Activated CD4-positive, alpha-beta T cell treated with anti-CD3 and anti-CD28 coated beads for 36 hours (primary cell): Measurements from ENCODE around the gene LHPP. TPM values are rescaled to one million over a fixed set of nuclear protein-coding genes. Genes with fewer than 3 reads are reported as not detected.

ENCODE experiments used
- ATAC-seq: fragments of 200-7000 bp; cut with Tn5 transposase; one replicate; pipeline ENCODE4 v1.10.0; 2021; ENCODE audit warnings: mild to moderate bottlenecking, moderate library complexity
- CTCF ChIA-PET: fragments of 350-600 bp; sonication (Branson Sonifier 250); formaldehyde crosslinking; loops from one replicate; lab custom pipeline; 2021; ENCODE audit warnings: antibody characterized with exemption; lab: Charles Lee
- POLR2A ChIA-PET: fragments of 350-600 bp; sonication (Branson Sonifier 250); formaldehyde crosslinking; loops from one replicate; lab custom pipeline; 2021; ENCODE audit warnings: antibody characterized with exemption, inconsistent platforms; lab: Charles Lee
- DNase-seq: peaks from one replicate; pipeline ENCODE4 v3.0.0-alpha.2; 2020
- H3K27ac Mint-ChIP-seq: one replicate; pipeline ENCODE4 v1.8.0; 2021; ENCODE audit warnings: mixed read lengths
- H3K27me3 Mint-ChIP-seq: one replicate; pipeline ENCODE4 v1.8.0; 2021; ENCODE audit warnings: mixed read lengths
- H3K36me3 Mint-ChIP-seq: one replicate; pipeline ENCODE4 v1.8.0; 2021; ENCODE audit warnings: low read depth, mixed read lengths
- H3K4me1 Mint-ChIP-seq: one replicate; pipeline ENCODE4 v1.8.0; 2021; ENCODE audit warnings: mixed read lengths
- H3K4me3 Mint-ChIP-seq: one replicate; pipeline ENCODE4 v1.8.0; 2021; ENCODE audit warnings: mild to moderate bottlenecking, moderate library complexity, mixed read lengths
- H3K9me3 Mint-ChIP-seq: one replicate; pipeline ENCODE4 v1.8.0; 2021; ENCODE audit warnings: low read depth, mixed read lengths
- intact Hi-C, 2 experiments: fragments of 100-400 bp; cut with DNase I in 1 of 2; cut with micrococcal nuclease in 1 of 2; formaldehyde crosslinking; loops; one replicate each; pipeline versions ENCODE4 v1.14.2 to v1.15.1; 2022 to 2024; cut with DNase I, micrococcal nuclease
- total RNA-seq, 2 experiments: library from RNA; stranded (reverse); gene quantifications; one replicate each; pipeline ENCODE4 v1.2.3, GENCODE V29; 2021

LHPP gene
- total RNA-seq, 2 experiments from 2014 or later, result 11.5 to 14.0 TPM

DNA sequence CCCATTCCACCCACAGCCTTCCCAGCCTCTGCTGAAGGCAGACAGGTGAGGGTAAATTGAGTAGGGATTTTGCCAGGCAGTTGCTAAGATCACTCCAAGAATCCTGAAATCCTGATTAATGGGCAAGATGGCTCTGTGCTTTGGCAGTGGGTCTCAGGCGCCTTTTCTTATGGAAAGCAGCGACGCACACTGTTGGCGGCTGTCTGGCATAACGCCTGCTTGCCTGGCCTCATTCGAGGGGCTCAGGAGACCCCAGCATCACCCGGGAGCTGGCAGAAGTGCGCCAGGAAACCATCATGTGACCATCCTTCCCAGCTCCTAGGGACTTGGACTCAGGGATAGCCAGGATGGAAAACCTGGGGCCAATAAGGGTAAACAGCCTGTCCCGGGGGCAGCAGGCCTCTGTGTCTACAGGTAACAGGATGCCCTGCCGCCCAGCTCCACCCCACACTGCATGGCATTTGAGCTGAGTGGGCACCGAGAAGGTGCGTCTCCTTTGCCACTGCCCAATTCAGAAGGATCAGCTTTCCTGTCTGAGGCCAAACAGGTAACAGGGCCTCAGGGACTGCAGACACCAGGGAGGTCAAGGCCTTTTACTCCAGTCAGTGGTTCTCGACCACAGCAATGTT, 184.0 kb downstream of the LHPP start:
- H3K9me3 Mint-ChIP-seq, result no peaks in the 10 kb centered on the region
- H3K36me3 Mint-ChIP-seq, result no peaks in the 10 kb centered on the region
- POLR2A ChIA-PET, result no interaction called here
- H3K27me3 Mint-ChIP-seq, result no peaks in the 10 kb centered on the region
- ATAC-seq (no peak), DNase-seq (no peak)
- H3K27ac Mint-ChIP-seq, result no peak overlapping the region
- peaks cover 76% of the 10 kb centered on the region for H3K4me1 Mint-ChIP-seq
- CTCF ChIA-PET, result interaction anchor here (0.5 to 2.2 kb wide), 4 partner anchors 13 to 73 kb away, joined by 3 to 6 read pairs (median 5); no protein-coding TSS in a partner anchor
- no peak overlapping the region for H3K4me3 Mint-ChIP-seq
- intact Hi-C loops, result no loop called here

DNA sequence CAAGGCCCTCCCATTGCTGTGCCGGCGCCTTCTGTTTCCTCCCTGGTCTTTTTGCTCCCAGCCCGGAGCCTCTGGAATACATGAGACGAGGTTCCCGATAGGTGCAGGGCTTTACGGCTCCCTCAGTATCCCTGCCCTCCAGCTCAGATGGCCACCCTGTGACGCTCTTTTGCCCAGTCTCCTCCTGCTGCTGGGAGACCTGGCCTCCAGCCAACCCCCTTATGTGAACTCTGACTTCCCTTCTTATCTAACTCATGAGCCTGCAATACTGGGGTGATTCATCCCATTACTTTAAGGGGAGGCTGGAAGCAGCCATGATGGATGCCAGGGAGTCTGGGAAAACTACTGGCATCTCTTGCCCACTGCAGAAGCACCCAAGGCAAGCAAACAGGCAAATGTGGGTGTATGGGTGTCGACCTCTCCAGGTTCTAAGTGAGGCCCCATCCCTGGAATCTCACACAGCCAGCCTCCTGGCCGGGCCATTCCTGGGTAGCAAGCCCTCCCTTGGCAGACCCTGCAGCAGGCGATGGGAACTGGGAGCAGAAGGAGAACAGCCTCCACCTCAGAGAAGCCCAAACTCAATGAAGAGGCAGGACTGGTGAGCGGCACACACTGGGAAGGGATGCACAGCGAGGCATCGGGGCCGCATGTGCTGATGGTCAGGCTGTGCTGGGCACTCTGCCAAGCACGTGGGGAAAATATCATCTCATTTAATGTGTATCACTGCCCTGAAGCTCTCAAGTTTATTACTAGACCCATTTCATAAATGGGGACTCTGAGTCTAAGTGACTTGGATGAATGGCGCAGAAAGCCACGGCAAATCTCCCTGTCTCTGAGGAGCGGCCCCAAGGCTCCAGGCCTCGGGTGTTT, 185.1 kb downstream of the LHPP start:
- Mint-ChIP-seq H3K4me1 (peaks cover 76% of the 10 kb centered on the region), H3K27me3 (no peaks in the 10 kb centered on the region), H3K4me3 (no peak overlapping the region), H3K36me3 (no peaks in the 10 kb centered on the region), H3K27ac (peak overlapping the region; percentile 85), H3K9me3 (no peaks in the 10 kb centered on the region)
- DNase-seq, result no peak
- POLR2A ChIA-PET, result no interaction called here
- CTCF ChIA-PET, result interaction anchor here (0.6 to 3.0 kb wide), 12 partner anchors 12 to 94 kb away, joined by 3 to 28 read pairs (median 4); no protein-coding TSS in a partner anchor
- intact Hi-C loops, result no loop called here
- ATAC-seq, result no peak

DNA sequence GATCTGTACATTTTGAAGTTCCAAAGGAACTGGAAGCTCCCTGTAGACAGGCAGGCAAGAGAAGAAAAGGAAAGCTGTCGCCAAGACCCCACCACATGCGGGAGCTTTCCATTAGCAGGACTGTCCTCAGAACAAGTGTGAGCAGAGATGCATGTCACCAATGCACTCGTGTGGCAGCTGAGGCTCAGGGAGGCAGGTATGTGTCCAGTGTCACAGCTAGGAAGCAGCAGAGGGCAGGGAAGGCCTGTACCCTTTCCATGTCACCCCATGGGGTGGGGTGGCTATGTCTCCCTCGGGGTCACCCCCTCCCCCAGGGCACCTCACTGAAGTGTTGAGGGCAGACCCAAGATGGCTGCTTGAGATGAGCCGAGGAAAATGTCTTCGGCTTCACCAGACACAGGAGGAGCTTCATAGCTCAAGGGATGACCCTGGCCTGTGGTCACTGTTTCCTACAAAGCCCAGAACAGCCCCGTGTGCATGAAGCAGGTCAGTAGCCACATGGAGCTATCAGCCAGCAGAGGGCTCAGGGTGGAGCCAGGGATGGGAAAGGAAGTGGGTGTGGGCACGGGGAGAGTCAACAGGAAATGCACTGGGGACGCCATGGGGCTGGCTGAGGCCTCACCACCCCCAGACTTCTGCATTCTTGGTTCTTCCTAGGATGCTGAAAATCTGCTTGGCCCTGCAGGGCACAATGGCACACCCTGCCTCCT, 186.0 kb downstream of the LHPP start:
- H3K27ac Mint-ChIP-seq, result peak overlapping the region; percentile 85
- ATAC-seq, result peak; percentile 74
- H3K36me3 Mint-ChIP-seq, result no peaks in the 10 kb centered on the region
- H3K9me3 Mint-ChIP-seq, result no peaks in the 10 kb centered on the region
- DNase-seq, result peak; percentile 80
- no peaks in the 10 kb centered on the region for H3K27me3 Mint-ChIP-seq
- intact Hi-C loops, result loop anchor here (1.0 to 2.0 kb wide), 4 partner anchors 41 to 93 kb away; no protein-coding TSS in a partner anchor
- H3K4me1 Mint-ChIP-seq, result peaks cover 75% of the 10 kb centered on the region
- peak overlapping the region; percentile 40 for H3K4me3 Mint-ChIP-seq
- ChIA-PET CTCF (interaction anchor here (0.6 to 3.0 kb wide), 15 partner anchors 11 to 94 kb away, joined by 3 to 28 read pairs (median 4); no protein-coding TSS in a partner anchor), POLR2A (no interaction called here)

DNA sequence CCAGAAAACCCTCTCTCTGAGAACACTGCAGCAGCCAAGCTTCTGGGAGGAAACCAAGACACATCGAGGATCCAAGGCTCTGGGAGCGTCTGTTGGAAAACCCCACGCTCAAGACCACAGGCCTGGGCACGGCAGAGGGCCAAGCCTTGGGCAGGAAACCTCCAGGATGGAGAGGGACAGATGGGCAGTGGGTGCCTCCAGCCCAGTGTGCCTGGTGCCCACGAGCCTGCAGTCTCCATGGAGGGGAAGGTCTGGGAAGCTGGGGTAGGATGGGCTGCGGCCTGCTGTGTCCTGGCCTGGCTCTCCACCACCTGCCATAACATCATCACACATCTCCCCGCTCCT, 186.5 kb downstream of the LHPP start:
- ChIA-PET POLR2A (interaction anchor here (1.7 kb wide), 1 partner anchor 41 kb away, joined by 7 read pairs; no protein-coding TSS in a partner anchor), CTCF (interaction anchor here (0.6 to 3.0 kb wide), 12 partner anchors 9 to 93 kb away, joined by 3 to 28 read pairs (median 4); no protein-coding TSS in a partner anchor)
- intact Hi-C loops, result loop anchor here (1.0 to 2.0 kb wide), 4 partner anchors 41 to 93 kb away; no protein-coding TSS in a partner anchor
- peak overlapping the region; percentile 85 for H3K27ac Mint-ChIP-seq
- no peaks in the 10 kb centered on the region for H3K9me3 Mint-ChIP-seq
- DNase-seq (no peak), ATAC-seq (no peak)
- no peaks in the 10 kb centered on the region for H3K27me3 Mint-ChIP-seq
- H3K36me3 Mint-ChIP-seq, result no peaks in the 10 kb centered on the region
- H3K4me1 Mint-ChIP-seq, result peaks cover 78% of the 10 kb centered on the region
- peak overlapping the region; percentile 40 for H3K4me3 Mint-ChIP-seq

DNA sequence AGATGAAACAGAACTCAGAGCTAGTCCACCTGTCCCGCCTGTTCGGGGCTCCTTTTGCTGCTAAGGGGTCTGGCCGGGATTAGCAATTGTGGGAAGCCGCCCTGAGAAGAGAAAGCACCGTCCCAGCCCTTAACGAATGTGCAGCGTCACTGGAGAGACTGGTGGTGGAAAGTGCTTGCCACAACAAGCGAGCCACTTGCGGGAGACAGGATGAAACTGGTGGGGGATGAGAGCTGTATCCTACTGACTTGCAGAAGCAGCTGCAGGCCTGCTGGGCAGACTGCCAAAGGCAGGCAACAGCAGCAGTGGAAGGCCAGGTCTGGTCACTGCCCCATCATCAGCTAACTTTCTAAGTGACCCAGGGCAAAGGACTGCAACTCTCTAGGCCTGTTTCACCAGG, 187.1 kb downstream of the LHPP start:
- CTCF ChIA-PET, result interaction anchor here (0.8 to 3.0 kb wide), 13 partner anchors 9 to 100 kb away, joined by 3 to 28 read pairs (median 4); no protein-coding TSS in a partner anchor
- H3K4me3 Mint-ChIP-seq, result no peak overlapping the region
- H3K36me3 Mint-ChIP-seq, result no peaks in the 10 kb centered on the region
- ATAC-seq, result peak; percentile 53
- POLR2A ChIA-PET, result interaction anchor here (0.9 to 1.7 kb wide), 3 partner anchors 40 to 92 kb away, joined by 4 to 7 read pairs (median 5); no protein-coding TSS in a partner anchor
- H3K4me1 Mint-ChIP-seq, result peaks cover 78% of the 10 kb centered on the region
- intact Hi-C loops, result loop anchor here (1.0 to 2.0 kb wide), 4 partner anchors 40 to 92 kb away; no protein-coding TSS in a partner anchor
- DNase-seq, result peak; percentile 73
- H3K9me3 Mint-ChIP-seq, result no peaks in the 10 kb centered on the region
- H3K27ac Mint-ChIP-seq, result peak overlapping the region; percentile 85
- H3K27me3 Mint-ChIP-seq, result no peaks in the 10 kb centered on the region

DNA sequence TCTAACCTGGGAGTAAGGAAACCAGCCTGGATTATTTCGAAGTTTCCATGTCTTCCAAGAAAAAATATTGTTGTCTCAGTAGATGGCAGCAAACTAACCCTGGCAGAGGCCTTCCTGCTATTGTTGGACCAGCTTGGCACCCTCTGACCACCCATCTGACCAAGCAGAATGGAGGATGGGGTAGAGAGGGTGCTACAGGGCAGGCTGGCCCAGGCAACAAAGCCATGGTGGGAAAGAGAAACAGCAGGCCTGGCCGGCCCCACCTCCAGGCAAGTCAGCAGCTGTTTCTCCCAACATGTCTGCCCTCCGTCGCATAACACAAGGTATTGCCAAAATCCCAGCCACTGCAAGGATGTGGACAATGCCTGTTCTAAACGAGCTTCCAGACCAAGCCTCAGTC, 187.6 kb downstream of the LHPP start:
- ChIA-PET POLR2A (interaction anchor here (0.6 to 1.7 kb wide), 4 partner anchors 40 to 92 kb away, joined by 4 to 7 read pairs (median 4); no protein-coding TSS in a partner anchor), CTCF (interaction anchor here (0.7 to 3.0 kb wide), 14 partner anchors 8 to 100 kb away, joined by 3 to 28 read pairs (median 4); no protein-coding TSS in a partner anchor)
- intact Hi-C loops, result loop anchor here (2.0 kb wide), 3 partner anchors 40 to 92 kb away; no protein-coding TSS in a partner anchor
- ATAC-seq (no peak), DNase-seq (no peak)
- Mint-ChIP-seq H3K27me3 (no peaks in the 10 kb centered on the region), H3K4me3 (no peak overlapping the region), H3K9me3 (no peaks in the 10 kb centered on the region), H3K36me3 (no peaks in the 10 kb centered on the region), H3K4me1 (peaks cover 76% of the 10 kb centered on the region), H3K27ac (no peak overlapping the region)

DNA sequence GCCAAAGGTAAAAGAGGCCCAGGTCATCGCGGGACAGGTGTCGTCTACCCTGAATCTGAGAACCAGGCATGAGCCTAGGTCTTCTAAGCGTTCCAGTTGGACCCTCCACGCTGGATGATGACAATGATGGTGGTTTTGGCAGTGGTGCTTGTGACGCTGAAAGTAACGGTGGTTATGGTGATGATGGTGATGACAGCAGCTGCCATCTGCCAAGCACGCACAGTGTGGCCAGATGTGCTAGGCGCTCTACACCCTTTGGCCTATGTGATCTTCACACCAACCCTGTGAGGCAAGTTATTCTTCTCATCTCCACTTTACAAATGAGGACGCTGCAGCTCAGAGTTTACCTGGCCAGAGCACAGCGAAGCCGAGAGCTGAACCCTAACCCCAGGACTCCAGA, 188.6 kb downstream of the LHPP start:
- Mint-ChIP-seq H3K27ac (no peak overlapping the region), H3K9me3 (no peaks in the 10 kb centered on the region), H3K27me3 (no peaks in the 10 kb centered on the region), H3K4me3 (peak overlapping the region; percentile 7), H3K36me3 (no peaks in the 10 kb centered on the region), H3K4me1 (peaks cover 79% of the 10 kb centered on the region)
- DNase-seq, result no peak
- intact Hi-C loops, result loop anchor here (2.0 kb wide), 2 partner anchors 69 to 91 kb away; no protein-coding TSS in a partner anchor
- no peak for ATAC-seq
- ChIA-PET CTCF (interaction anchor here (0.9 to 2.3 kb wide), 4 partner anchors 9 to 99 kb away, joined by 3 to 12 read pairs (median 5); no protein-coding TSS in a partner anchor), POLR2A (interaction anchor here (0.6 kb wide), 1 partner anchor 50 kb away, joined by 3 read pairs; no protein-coding TSS in a partner anchor)

DNA sequence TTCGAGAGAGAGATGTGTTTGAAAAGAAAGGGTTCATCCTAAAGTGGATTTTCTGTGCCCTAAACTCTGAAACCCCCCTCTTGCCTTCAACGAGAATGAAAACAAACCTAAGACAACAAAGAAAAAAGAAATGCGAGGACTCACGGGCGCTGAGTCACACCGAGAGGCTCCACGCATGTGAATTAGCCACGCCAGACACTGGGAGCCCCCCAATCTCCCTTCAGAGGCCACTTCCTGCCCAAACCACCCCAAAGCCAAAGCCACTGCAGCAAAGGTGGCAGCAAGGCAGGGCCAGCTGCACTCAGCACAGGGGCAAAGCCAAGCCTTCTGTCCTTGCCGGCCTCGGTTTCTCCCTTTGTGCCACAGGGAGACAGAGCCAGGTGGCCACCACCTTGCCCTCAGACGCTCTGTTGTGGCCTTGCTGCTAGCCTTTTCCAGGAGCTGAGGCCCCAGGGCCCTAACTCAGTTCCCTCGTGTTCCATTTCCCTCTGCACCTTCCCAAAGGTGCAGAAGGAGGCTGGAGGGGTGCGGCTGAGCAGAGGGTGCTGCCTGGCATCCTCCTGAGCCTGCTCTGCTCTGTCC, 189.3 kb downstream of the LHPP start:
- ChIA-PET POLR2A (no interaction called here), CTCF (interaction anchor here (1.2 to 2.4 kb wide), 4 partner anchors 9 to 91 kb away, joined by 4 to 12 read pairs (median 8); no protein-coding TSS in a partner anchor)
- ATAC-seq (peak; percentile 60), DNase-seq (peak; percentile 79)
- Mint-ChIP-seq H3K4me1 (peaks cover 83% of the 10 kb centered on the region), H3K9me3 (no peaks in the 10 kb centered on the region), H3K27ac (peak overlapping the region; percentile 79), H3K36me3 (no peaks in the 10 kb centered on the region), H3K4me3 (peak overlapping the region; percentile 7), H3K27me3 (no peaks in the 10 kb centered on the region)
- intact Hi-C loops, result loop anchor here (2.0 kb wide), 2 partner anchors 68 to 90 kb away; no protein-coding TSS in a partner anchor

DNA sequence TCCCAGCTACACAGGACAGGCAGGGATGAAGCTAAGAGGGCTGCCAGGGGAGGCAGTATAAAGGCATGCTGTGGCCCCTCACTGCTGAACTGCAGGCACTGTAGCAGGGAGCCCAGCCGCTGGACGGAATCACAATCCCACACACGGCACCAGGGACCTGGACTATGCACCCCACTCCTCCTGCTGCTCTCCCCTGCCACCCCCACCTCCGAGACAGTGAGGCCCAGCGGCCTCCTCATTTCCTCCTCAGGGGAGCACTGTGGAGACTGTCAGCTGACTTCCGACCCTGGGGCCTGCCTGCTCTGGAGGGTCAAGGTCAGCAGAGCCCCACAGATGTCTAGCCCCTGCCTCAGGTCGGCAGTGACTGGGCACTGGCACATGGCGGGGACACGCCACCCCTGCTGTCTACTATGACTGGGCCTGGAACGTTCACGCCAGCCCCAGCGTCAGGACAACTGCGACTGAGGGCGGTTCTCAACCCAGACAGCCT, 189.8 kb downstream of the LHPP start:
- Mint-ChIP-seq H3K9me3 (no peaks in the 10 kb centered on the region), H3K36me3 (no peaks in the 10 kb centered on the region), H3K4me1 (peaks cover 80% of the 10 kb centered on the region), H3K27me3 (no peaks in the 10 kb centered on the region), H3K4me3 (no peak overlapping the region), H3K27ac (peak overlapping the region; percentile 60)
- POLR2A ChIA-PET, result no interaction called here
- DNase-seq (no peak), ATAC-seq (peak; percentile 25)
- intact Hi-C loops, result loop anchor here (2.0 kb wide), 2 partner anchors 67 to 89 kb away; no protein-coding TSS in a partner anchor
- CTCF ChIA-PET, result interaction anchor here (1.2 to 2.4 kb wide), 2 partner anchors 65 to 90 kb away, joined by 4 to 12 read pairs; no protein-coding TSS in a partner anchor

DNA sequence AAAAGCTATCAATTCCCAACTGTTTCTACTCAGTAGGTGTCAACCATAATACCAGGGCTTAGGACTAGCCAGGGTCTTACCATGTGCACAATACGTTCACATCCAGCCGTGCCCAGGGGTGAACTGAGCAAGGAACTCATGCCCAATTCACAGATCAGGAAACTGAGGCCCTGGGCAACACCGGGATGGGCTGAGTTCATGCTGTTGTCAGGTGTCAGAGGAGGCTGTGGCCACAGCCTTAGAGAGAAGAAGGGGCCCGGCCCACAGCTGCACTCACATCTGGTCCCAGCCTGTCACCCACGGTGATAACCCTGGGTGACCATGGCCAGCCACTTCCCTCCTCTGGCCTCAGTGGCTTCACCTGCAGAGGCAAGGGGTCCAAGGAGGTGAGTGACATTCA, 190.6 kb downstream of the LHPP start:
- ATAC-seq (no peak), DNase-seq (no peak)
- Mint-ChIP-seq H3K4me3 (no peak overlapping the region), H3K27ac (no peak overlapping the region), H3K36me3 (no peaks in the 10 kb centered on the region), H3K9me3 (no peaks in the 10 kb centered on the region), H3K27me3 (no peaks in the 10 kb centered on the region), H3K4me1 (peaks cover 76% of the 10 kb centered on the region)
- intact Hi-C loops, result no loop called here
- ChIA-PET POLR2A (no interaction called here), CTCF (interaction anchor here (1.0 to 2.4 kb wide), 2 partner anchors 37 to 89 kb away, joined by 3 to 12 read pairs; no protein-coding TSS in a partner anchor)
